GM12878 (cell line): ENCODE results near the gene MAP3K7CL. TPM values are rescaled to one million over a fixed set of nuclear protein-coding genes. Genes with fewer than 3 reads are reported as not detected.

Source experiments
- ATAC-seq: fragments of 200-7000 bp; cut with Tn5 transposase; 3 replicates; pipeline ENCODE4 v1.9.1; 2020; ENCODE audit warnings: mild to moderate bottlenecking, moderate library complexity
- BruUV-seq: library from RNA; stranded (reverse); fragments of 400-500 nt; replicated peaks from 2 replicates; lab custom pipeline; 2021; lab: Mats Ljungman, UMichigan
- CTCF ChIA-PET: fragments of 300-600 bp; sonication (Branson Sonifier 250); formaldehyde crosslinking; extraction: SDS; loops from one replicate; lab custom pipeline; 2021; ENCODE audit warnings: inconsistent platforms; lab: Yijun Ruan, JAX
- POLR2A ChIA-PET: fragments of 350-600 bp; formaldehyde crosslinking; extraction: SDS; loops from one replicate; lab custom pipeline; 2021; ENCODE audit warnings: inconsistent platforms; lab: Charles Lee
- RAD21 ChIA-PET: fragments of 300-600 bp; sonication (Branson Sonifier 250); formaldehyde crosslinking; loops from one replicate; lab custom pipeline; 2023; ENCODE audit warnings: antibody characterized with exemption; ENCODE audit not compliant: unreplicated experiment; lab: Charles Lee
- SMC1A ChIA-PET: fragments of 300-600 bp; sonication (Branson Sonifier 250); formaldehyde crosslinking; loops from one replicate; lab custom pipeline; 2023; ENCODE audit not compliant: unreplicated experiment, uncharacterized antibody; lab: Charles Lee
- DNase-seq: peaks from one replicate; pipeline ENCODE4 v3.0.0-alpha.2; 2011; ENCODE audit warnings: low read depth, low spot score
- FAIRE-seq: peaks from 3 replicates; lab custom pipeline; 2011; peaks lifted over from hg19 to GRCh38; lab: Jason Lieb, UNC
- H2AFZ ChIP-seq: 2 replicates; pipeline ENCODE4 v1.6.0; 2011; ENCODE audit warnings: low read depth, low read length, control low read depth; ENCODE audit not compliant: control insufficient read depth
- H3K27ac ChIP-seq: 2 replicates; pipeline ENCODE4 v1.5.1; 2011; ENCODE audit warnings: control low read depth; ENCODE audit not compliant: control insufficient read depth, insufficient read depth
- H3K27me3 ChIP-seq, 2 experiments: replicated peaks in 1 of 2; 2 replicates each; pipeline versions ENCODE4 v1.6.0 to v1.6.1; 2011; ENCODE audit warnings: low read length in 1 of 2; ENCODE audit not compliant: control insufficient read depth in 2 of 2, insufficient read depth in 2 of 2
- H3K36me3 ChIP-seq, 2 experiments: 2 replicates each; pipeline ENCODE4 v1.5.1; 2011; ENCODE audit warnings: low read length in 1 of 2; ENCODE audit not compliant: control insufficient read depth in 2 of 2, insufficient read depth in 2 of 2
- H3K4me1 ChIP-seq: 2 replicates; pipeline ENCODE4 v1.6.1; 2011; ENCODE audit warnings: mild to moderate bottlenecking, low read length, moderate library complexity, mixed read lengths; ENCODE audit not compliant: control insufficient read depth, insufficient read depth
- H3K4me2 ChIP-seq: 2 replicates; pipeline ENCODE4 v1.6.0; 2011; ENCODE audit warnings: control low read depth; ENCODE audit not compliant: control insufficient read depth, insufficient read depth
- H3K4me3 ChIP-seq: fragments of 200-600 bp; sonication (generic); 2 replicates; pipeline ENCODE4 v1.5.1; 2016
- H3K79me2 ChIP-seq: 2 replicates; pipeline ENCODE4 v1.6.0; 2011; ENCODE audit warnings: low read length; ENCODE audit not compliant: control insufficient read depth, insufficient read depth
- H3K9ac ChIP-seq: 2 replicates; pipeline ENCODE4 v1.8.0; 2011; ENCODE audit warnings: low read length, control low read depth, mixed read lengths; ENCODE audit not compliant: control insufficient read depth, insufficient read depth
- H3K9me3 ChIP-seq: replicated peaks from 3 replicates; pipeline ENCODE4 v1.5.1; 2011; ENCODE audit warnings: mild to moderate bottlenecking, low read length; ENCODE audit not compliant: control insufficient read depth, insufficient read depth
- H4K20me1 ChIP-seq: 2 replicates; pipeline ENCODE4 v1.6.0; 2011; ENCODE audit not compliant: control insufficient read depth, insufficient read depth
- MYB ChIP-seq: fragments of 150-350 bp; IDR thresholded peaks from 2 replicates; pipeline ENCODE4 v1.6.1; 2014; ENCODE audit warnings: mild to moderate bottlenecking, low read depth, low read length, borderline replicate concordance
- PML ChIP-seq: IDR thresholded peaks from 2 replicates; pipeline ENCODE4 v1.6.1; 2012; ENCODE audit warnings: low read length, inconsistent platforms
- SIX5 ChIP-seq: IDR thresholded peaks from 2 replicates; pipeline ENCODE4 v1.6.1; 2011; ENCODE audit warnings: mild to moderate bottlenecking, low read depth, low read length, moderate library complexity; ENCODE audit not compliant: severe bottlenecking
- WGBS: methylation state at CpG from one replicate; pipeline ENCODE4 v1.1.6; 2016; ENCODE audit warnings: low lambda C conversion rate; ENCODE audit not compliant: insufficient replicate concordance, insufficient coverage; ENCODE audit errors: missing lambda C conversion rate; 5-methylcytosine and 5-hydroxymethylcytosine counted together
- in situ Hi-C: fragments of 300-500 bp; cut with MboI; formaldehyde crosslinking; loops from 9 replicates; pipeline ENCODE4 v1.14.3; 2018; ENCODE audit warnings: mixed read lengths
- intact Hi-C: fragments of 100-400 bp; cut with micrococcal nuclease; formaldehyde crosslinking; loops from one replicate; pipeline ENCODE4 v1.14.2; 2022; ENCODE audit not compliant: unreplicated experiment
- polyA plus RNA-seq, 11 experiments: library from polyadenylated mRNA; depleted of rRNA in 4 of 11; unstranded in 6 of 11; stranded (reverse) in 5 of 11; fragments of >200 nt; fragmentation: Nextera tagmentation in 4 of 11; fragmentation: Illumina TruSeq in 1 of 11; extraction: Ambion mirVana in 4 of 11; extraction: Trizol in 1 of 11; gene quantifications; 1 replicate in 1 of 11; 2 replicates in 10 of 11; pipeline versions ENCODE4 v1.2.1 to v1.2.3, GENCODE V29; 2011 to 2016; ENCODE audit warnings: inconsistent platforms in 2 of 11, missing spikeins in 2 of 11, low read depth in 1 of 11
- total RNA-seq, 4 experiments: library from RNA; depleted of rRNA in 3 of 4; stranded (reverse); fragments of >200 nt in 3 of 4; fragmentation: Illumina TruSeq in 1 of 4; extraction: Trizol in 1 of 4; gene quantifications; 2 replicates each; pipeline versions ENCODE4 v1.2.1 to v1.2.3, GENCODE V29; 2013 to 2021
- TF ChIP-seq, protein P1 (sequence below): fragments of 450-650 bp; IDR thresholded peaks from 2 replicates; pipeline ENCODE4 v1.6.1; 2017; ENCODE audit warnings: antibody characterized with exemption, mild to moderate bottlenecking, moderate library complexity

The MAP3K7CL gene
- total and polyA plus RNA-seq, 10 of the 15 experiments (the other 5 are each of a cell fraction or from before 2014, with no cell fraction given): 3.2 to 19.7 (median 6.6) TPM

DNA sequence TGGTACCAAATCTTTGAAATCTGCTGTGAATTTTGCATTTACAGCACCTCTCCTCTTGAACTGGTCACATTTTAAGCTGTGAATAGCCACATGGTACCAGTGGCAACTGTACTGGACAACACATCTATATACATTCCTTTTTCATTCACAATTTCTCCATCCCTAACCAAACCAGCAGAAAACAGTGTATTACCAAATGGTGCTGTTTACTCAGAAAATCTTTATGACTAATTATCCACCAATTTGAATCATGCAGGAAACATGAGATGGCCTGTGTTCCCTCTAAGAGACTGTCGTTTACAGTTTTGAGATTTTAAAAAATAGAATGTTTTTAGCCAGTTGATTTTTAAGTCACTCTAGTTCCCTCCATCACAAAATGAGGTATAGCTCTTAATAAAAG is 39.4 kb upstream of the MAP3K7CL start:
- H3K4me3 ChIP-seq: no peak overlapping the region
- no peak overlapping the region for H3K27ac ChIP-seq
- H3K9me3 ChIP-seq: no peaks in the 10 kb centered on the region
- no peak overlapping the region for H3K4me2 ChIP-seq
- no TSS peak for BruUV-seq
- DNase-seq (no peak), ATAC-seq (no peak), FAIRE-seq (no peak)
- no peaks in the 10 kb centered on the region for H4K20me1 ChIP-seq
- H3K27me3 ChIP-seq: no peaks in the 10 kb centered on the region
- SMC1A ChIA-PET: interaction anchor here (0.8 to 10.3 kb wide), 18 partner anchors 9 to 285 kb away, joined by 3 to 114 read pairs (median 6); no protein-coding TSS in a partner anchor
- peaks cover 0 to 4% of the 10 kb centered on the region in 2 experiments; a peak in 1 of 4 replicates for H3K36me3 ChIP-seq
- no peaks in the 10 kb centered on the region for H3K4me1 ChIP-seq
- 0% methylated on average over 1 of the region's 1 CpG for WGBS
- intact Hi-C loops: loop anchor here (10.0 kb wide), 1 partner anchor 384 kb away; no protein-coding TSS in a partner anchor
- in situ Hi-C loops: no loop called here
- no peak overlapping the region for H3K9ac ChIP-seq
- RAD21 ChIA-PET: interaction anchor here (0.7 to 8.6 kb wide), 7 partner anchors 11 to 285 kb away, joined by 3 to 85 read pairs (median 7); no protein-coding TSS in a partner anchor
- H2AFZ ChIP-seq: no peak overlapping the region
- no peaks in the 10 kb centered on the region for H3K79me2 ChIP-seq
- CTCF ChIA-PET: interaction anchor here (1.0 to 12.5 kb wide), 8 partner anchors 9 to 282 kb away, joined by 3 to 235 read pairs (median 4); no protein-coding TSS in a partner anchor
- POLR2A ChIA-PET: no interaction called here
- TF ChIP-seq PML: no peak
- no peak for TF ChIP-seq SIX5
- TF ChIP-seq, protein P1, sequence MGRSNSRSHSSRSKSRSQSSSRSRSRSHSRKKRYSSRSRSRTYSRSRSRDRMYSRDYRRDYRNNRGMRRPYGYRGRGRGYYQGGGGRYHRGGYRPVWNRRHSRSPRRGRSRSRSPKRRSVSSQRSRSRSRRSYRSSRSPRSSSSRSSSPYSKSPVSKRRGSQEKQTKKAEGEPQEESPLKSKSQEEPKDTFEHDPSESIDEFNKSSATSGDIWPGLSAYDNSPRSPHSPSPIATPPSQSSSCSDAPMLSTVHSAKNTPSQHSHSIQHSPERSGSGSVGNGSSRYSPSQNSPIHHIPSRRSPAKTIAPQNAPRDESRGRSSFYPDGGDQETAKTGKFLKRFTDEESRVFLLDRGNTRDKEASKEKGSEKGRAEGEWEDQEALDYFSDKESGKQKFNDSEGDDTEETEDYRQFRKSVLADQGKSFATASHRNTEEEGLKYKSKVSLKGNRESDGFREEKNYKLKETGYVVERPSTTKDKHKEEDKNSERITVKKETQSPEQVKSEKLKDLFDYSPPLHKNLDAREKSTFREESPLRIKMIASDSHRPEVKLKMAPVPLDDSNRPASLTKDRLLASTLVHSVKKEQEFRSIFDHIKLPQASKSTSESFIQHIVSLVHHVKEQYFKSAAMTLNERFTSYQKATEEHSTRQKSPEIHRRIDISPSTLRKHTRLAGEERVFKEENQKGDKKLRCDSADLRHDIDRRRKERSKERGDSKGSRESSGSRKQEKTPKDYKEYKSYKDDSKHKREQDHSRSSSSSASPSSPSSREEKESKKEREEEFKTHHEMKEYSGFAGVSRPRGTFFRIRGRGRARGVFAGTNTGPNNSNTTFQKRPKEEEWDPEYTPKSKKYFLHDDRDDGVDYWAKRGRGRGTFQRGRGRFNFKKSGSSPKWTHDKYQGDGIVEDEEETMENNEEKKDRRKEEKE: no peak
- TF ChIP-seq MYB: no peak
